GM12872 (cell line): ENCODE results near the gene SYNGR1.

Experiments
- TF ChIP-seq, protein P1 (sequence below): IDR thresholded peaks from 3 replicates; pipeline ENCODE4 v1.5.1; 2011; ENCODE audit warnings: low read depth, mild to moderate bottlenecking, low read length, moderate library complexity; ENCODE audit not compliant: insufficient read depth

The SYNGR1 gene

DNA sequence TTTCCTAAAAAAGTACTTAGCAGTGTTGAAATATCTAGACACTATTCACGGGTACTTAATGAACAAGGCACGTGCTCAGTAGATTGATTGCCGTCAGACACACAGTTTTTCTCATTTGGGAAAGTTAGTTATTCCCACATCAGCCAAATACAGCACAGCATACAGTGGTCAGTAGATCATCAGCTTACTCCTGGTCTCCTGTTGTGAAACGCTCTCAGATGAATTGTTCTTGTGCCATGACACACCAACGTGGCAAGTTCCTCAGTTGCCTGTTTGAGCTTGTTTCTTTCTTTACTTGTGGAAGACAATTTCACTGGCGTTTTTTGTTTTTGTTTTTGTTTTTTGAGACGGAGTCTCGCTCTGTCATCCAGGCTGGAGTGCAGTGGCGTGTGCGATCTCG, 58.4 kb downstream of the SYNGR1 start:
- TF ChIP-seq, protein P1, sequence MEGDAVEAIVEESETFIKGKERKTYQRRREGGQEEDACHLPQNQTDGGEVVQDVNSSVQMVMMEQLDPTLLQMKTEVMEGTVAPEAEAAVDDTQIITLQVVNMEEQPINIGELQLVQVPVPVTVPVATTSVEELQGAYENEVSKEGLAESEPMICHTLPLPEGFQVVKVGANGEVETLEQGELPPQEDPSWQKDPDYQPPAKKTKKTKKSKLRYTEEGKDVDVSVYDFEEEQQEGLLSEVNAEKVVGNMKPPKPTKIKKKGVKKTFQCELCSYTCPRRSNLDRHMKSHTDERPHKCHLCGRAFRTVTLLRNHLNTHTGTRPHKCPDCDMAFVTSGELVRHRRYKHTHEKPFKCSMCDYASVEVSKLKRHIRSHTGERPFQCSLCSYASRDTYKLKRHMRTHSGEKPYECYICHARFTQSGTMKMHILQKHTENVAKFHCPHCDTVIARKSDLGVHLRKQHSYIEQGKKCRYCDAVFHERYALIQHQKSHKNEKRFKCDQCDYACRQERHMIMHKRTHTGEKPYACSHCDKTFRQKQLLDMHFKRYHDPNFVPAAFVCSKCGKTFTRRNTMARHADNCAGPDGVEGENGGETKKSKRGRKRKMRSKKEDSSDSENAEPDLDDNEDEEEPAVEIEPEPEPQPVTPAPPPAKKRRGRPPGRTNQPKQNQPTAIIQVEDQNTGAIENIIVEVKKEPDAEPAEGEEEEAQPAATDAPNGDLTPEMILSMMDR, result no peak

DNA sequence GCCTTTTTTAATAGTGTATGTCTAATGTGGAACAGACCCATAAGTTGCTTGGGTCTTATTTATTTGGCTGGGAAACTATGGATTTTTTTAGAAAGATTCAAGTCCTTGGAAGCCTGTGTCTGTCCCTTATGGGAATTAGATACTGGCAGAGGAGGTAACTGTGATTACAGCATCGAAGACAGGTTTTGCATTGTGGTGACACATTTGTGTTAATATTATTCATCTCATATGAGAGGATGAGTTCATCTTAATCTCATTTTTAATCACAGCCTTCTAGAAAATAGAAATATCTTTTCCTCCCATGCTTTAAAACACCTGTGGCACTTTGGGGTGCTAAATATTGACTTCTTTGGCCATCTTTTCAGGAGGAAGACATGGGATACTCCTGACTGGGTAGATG, 59.0 kb downstream of the SYNGR1 start:
- TF ChIP-seq, protein P1, result no peak

DNA sequence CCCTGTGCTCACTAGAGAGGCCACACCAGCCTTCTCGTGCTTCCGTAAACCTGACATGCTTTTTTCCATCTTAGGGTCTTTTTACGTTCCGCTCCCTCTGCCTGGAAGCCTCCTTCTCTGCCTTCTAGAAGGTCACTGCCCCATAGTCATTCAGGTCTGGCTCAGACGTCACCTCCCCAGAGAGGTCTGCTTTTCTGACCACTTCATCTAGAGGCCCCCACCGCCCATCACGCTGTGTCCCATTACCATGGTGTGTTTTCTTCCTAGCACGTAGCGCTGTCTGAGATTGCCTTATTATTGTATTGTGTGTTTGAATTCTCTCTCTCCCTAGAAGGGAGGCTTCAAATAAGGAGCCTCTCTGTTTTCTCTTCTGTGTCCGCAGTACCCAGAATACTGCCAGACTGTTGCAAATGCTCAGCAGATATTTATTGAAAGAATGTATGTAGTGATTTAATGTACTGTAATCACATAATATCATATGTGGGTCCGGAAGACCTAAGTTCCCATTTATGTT, 59.8 kb downstream of the SYNGR1 start:
- TF ChIP-seq, protein P1, result no peak

DNA sequence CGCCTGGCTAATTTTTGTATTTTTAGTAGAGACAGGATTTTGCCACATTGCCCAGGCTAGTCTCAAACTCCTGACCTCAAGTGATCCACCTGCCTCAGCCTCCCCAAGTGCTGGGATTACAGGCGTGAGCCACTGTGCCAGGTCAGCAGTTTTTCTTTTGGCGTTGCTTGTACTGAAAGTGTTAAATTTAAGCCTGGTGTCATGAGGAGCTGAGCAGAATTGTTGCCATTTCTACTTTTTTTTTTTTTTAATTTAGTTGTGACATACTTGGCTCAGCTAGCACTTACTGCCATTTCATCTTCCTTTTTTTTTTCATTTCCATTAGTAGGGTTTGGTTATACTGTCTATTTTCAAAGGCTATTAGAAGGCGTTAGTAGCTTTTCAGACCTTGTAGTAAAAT, 60.5 kb downstream of the SYNGR1 start:
- TF ChIP-seq, protein P1, result no peak

DNA sequence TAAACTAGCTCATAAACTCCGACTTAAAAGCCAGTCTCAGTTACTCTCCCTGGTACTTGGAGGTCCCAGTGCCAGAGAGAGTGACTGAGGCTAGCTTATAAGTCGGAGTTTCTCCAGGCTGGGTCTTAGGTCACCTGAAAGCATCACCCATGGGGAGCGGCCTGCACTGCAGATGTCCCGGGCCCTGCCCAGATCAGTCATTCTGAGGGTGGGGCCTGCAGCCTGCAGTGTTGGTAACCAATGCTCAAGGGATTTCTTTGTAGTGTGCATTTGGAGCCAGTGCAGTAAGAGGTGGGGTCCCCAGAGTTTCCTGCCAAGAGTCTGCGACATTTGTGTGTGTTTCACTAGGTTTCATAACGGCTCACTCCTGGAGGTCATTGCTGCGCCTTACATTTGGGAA, 64.6 kb downstream of the SYNGR1 start:
- TF ChIP-seq, protein P1, result no peak

DNA sequence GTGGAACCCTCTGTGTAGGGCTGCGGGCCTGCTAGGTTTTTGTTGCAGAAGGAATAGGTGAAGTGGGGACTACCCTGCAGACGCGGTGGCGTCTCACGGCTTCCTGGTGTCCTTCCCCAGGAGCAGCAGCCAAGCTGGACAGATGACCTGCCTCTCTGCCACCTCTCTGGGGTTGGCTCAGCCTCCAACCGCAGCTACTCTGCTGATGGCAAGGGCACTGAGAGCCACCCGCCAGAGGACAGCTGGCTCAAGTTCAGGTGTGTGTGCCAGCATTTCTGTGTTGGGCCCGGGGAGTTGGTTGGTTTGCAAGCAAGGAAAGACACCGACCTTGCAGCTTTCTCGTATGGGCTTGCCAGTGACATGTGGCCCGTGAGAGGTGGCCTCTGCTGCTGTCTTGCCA, 65.1 kb downstream of the SYNGR1 start:
- TF ChIP-seq, protein P1, result no peak

DNA sequence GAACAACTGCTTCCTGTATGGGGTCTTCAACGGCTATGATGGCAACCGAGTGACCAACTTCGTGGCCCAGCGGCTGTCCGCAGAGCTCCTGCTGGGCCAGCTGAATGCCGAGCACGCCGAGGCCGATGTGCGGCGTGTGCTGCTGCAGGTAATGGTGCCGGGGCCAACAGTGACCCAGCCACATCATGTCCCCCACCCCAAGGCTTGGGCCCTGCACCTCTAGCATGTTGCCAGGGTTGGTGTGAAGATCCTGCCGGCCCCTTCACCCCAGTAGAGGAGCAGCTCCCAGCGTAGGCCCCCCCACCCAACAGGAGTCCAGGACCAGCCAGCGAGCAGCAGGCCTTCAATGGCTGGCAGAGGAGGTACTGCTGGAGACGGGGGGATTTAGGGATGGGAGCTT, 65.7 kb downstream of the SYNGR1 start:
- TF ChIP-seq, protein P1, result no peak
